ENCODE data around the gene LBH.

Gene LBH

GRCh38 chr2:30204281-30204680 is 27.1 kb upstream of the LBH start:
- no peaks in the 10 kb centered on the region for H3K9me3 ChIP-seq (ENCODE audit: control extremely low read depth in 1 of 5, control insufficient read depth in 4 of 5, insufficient read depth in 2 of 5, low read depth in 1 of 5, low read length in 4 of 5)
- H3K36me3 ChIP-seq (ENCODE audit: control insufficient read depth in 4 of 4, insufficient read depth in 4 of 4, low read length in 3 of 4): no peaks in the 10 kb centered on the region
- WGBS (ENCODE audit: insufficient coverage): no CpG with 5 or more reads among the region's 4 CpGs
- CTCF ChIA-PET: interaction anchor here (1.1 to 8.5 kb wide), 5 partner anchors 10 to 505 kb away, joined by 3 to 196 read pairs (median 5); no protein-coding TSS in a partner anchor
- no peak overlapping the region for H3K27ac ChIP-seq (ENCODE audit: insufficient read depth in 1 of 2, low read depth in 1 of 2, low read length in 2 of 2, poor library complexity in 1 of 2, severe bottlenecking in 2 of 2)
- peaks cover 0 to 2% (median 0%) of the 10 kb centered on the region in 5 experiments for H3K27me3 ChIP-seq (replicated peaks in 2 of 5; ENCODE audit: control insufficient read depth in 4 of 5, insufficient read depth in 5 of 5, low read length in 4 of 5)
- H3K4me3 ChIP-seq (ENCODE audit: control insufficient read depth in 1 of 7, extremely low read depth in 1 of 7, insufficient read depth in 4 of 7, low read depth in 2 of 7, low read length in 6 of 7): no peak overlapping the region
- no peak for DNase-seq
- H3K4me1 ChIP-seq (ENCODE audit: control extremely low read depth in 1 of 4, control insufficient read depth in 4 of 4, insufficient read depth in 4 of 4, low read length in 3 of 4): peaks cover 0 to 9% (median 4%) of the 10 kb centered on the region in 4 experiments
- POLR2A ChIA-PET: no interaction called here

- POLR2A ChIA-PET: no interaction called here
Measured at GRCh38 chr2:30205456-30205855, 25.9 kb upstream of the LBH start.

GRCh38 chr2:30206461-30207430 is 24.6 kb upstream of the LBH start:
- POLR2A ChIA-PET: no interaction called here
- peak in 2 of 3 donors; percentile 44 to 46 for DNase-seq
- 59% methylated on average over 7 of the region's 9 CpGs for WGBS (ENCODE audit: insufficient coverage)
- no peaks in the 10 kb centered on the region for H3K9me3 ChIP-seq (ENCODE audit: control extremely low read depth in 1 of 5, control insufficient read depth in 4 of 5, insufficient read depth in 2 of 5, low read depth in 1 of 5, low read length in 4 of 5)
- no peak overlapping the region for H3K4me3 ChIP-seq (ENCODE audit: control insufficient read depth in 1 of 7, extremely low read depth in 1 of 7, insufficient read depth in 4 of 7, low read depth in 2 of 7, low read length in 6 of 7)
- CTCF ChIA-PET: interaction anchor here (0.7 to 8.5 kb wide), 15 partner anchors 12 to 969 kb away, joined by 3 to 196 read pairs (median 3); no protein-coding TSS in a partner anchor
- no peaks in the 10 kb centered on the region for H3K36me3 ChIP-seq (ENCODE audit: control insufficient read depth in 4 of 4, insufficient read depth in 4 of 4, low read length in 3 of 4)
- H3K27ac ChIP-seq (ENCODE audit: insufficient read depth in 1 of 2, low read depth in 1 of 2, low read length in 2 of 2, poor library complexity in 1 of 2, severe bottlenecking in 2 of 2): no peak overlapping the region
- H3K4me1 ChIP-seq (ENCODE audit: control extremely low read depth in 1 of 4, control insufficient read depth in 4 of 4, insufficient read depth in 4 of 4, low read length in 3 of 4): peaks cover 0 to 8% (median 4%) of the 10 kb centered on the region in 4 experiments
- peaks cover 0 to 2% (median 0%) of the 10 kb centered on the region in 5 experiments for H3K27me3 ChIP-seq (replicated peaks in 2 of 5; ENCODE audit: control insufficient read depth in 4 of 5, insufficient read depth in 5 of 5, low read length in 4 of 5)

More at GRCh38 chr2:30205456-30205855, 25.9 kb upstream of the LBH start:
- Histone ChIP-seq H3K9me3 (ENCODE audit: control extremely low read depth in 1 of 5, control insufficient read depth in 4 of 5, insufficient read depth in 2 of 5, low read depth in 1 of 5, low read length in 4 of 5) (no peaks in the 10 kb centered on the region), H3K27ac (ENCODE audit: insufficient read depth in 1 of 2, low read depth in 1 of 2, low read length in 2 of 2, poor library complexity in 1 of 2, severe bottlenecking in 2 of 2) (no peak overlapping the region), H3K4me1 (ENCODE audit: control extremely low read depth in 1 of 4, control insufficient read depth in 4 of 4, insufficient read depth in 4 of 4, low read length in 3 of 4) (peaks cover 0 to 9% (median 4%) of the 10 kb centered on the region in 4 experiments), H3K36me3 (ENCODE audit: control insufficient read depth in 4 of 4, insufficient read depth in 4 of 4, low read length in 3 of 4) (no peaks in the 10 kb centered on the region), H3K27me3 (replicated peaks in 2 of 5; ENCODE audit: control insufficient read depth in 4 of 5, insufficient read depth in 5 of 5, low read length in 4 of 5) (peaks cover 0 to 2% (median 0%) of the 10 kb centered on the region in 5 experiments), H3K4me3 (ENCODE audit: control insufficient read depth in 1 of 7, extremely low read depth in 1 of 7, insufficient read depth in 4 of 7, low read depth in 2 of 7, low read length in 6 of 7) (no peak overlapping the region)
- no peak for DNase-seq
- CTCF ChIA-PET: interaction anchor here (6.9 to 8.5 kb wide), 2 partner anchors 18 to 504 kb away, joined by 42 to 196 read pairs; no protein-coding TSS in a partner anchor
- WGBS (ENCODE audit: insufficient coverage): no CpG with 5 or more reads among the region's 1 CpG

GRCh38 chr2:30208453-30208852 is 22.9 kb upstream of the LBH start:
- Histone ChIP-seq H3K27ac (ENCODE audit: insufficient read depth in 1 of 2, low read depth in 1 of 2, low read length in 2 of 2, poor library complexity in 1 of 2, severe bottlenecking in 2 of 2) (no peak overlapping the region), H3K27me3 (replicated peaks in 2 of 5; ENCODE audit: control insufficient read depth in 4 of 5, insufficient read depth in 5 of 5, low read length in 4 of 5) (peaks cover 0 to 2% (median 0%) of the 10 kb centered on the region in 5 experiments), H3K4me1 (ENCODE audit: control extremely low read depth in 1 of 4, control insufficient read depth in 4 of 4, insufficient read depth in 4 of 4, low read length in 3 of 4) (peaks cover 0 to 3% (median 1%) of the 10 kb centered on the region in 4 experiments), H3K36me3 (ENCODE audit: control insufficient read depth in 4 of 4, insufficient read depth in 4 of 4, low read length in 3 of 4) (no peaks in the 10 kb centered on the region), H3K9me3 (ENCODE audit: control extremely low read depth in 1 of 5, control insufficient read depth in 4 of 5, insufficient read depth in 2 of 5, low read depth in 1 of 5, low read length in 4 of 5) (no peaks in the 10 kb centered on the region), H3K4me3 (ENCODE audit: control insufficient read depth in 1 of 7, extremely low read depth in 1 of 7, insufficient read depth in 4 of 7, low read depth in 2 of 7, low read length in 6 of 7) (no peak overlapping the region)
- WGBS (ENCODE audit: insufficient coverage): 0% methylated on average over 1 of the region's 2 CpGs
- ChIA-PET CTCF (interaction anchor here (0.5 to 8.5 kb wide), 24 partner anchors 9 to 1127 kb away, joined by 3 to 196 read pairs (median 5); no protein-coding TSS in a partner anchor), POLR2A (no interaction called here)
- DNase-seq: peak; percentile 45 to 66 (median 57)

- no peak overlapping the region for H3K4me3 ChIP-seq (ENCODE audit: control insufficient read depth in 1 of 7, extremely low read depth in 1 of 7, insufficient read depth in 4 of 7, low read depth in 2 of 7, low read length in 6 of 7)
- peaks cover 0 to 3% (median 1%) of the 10 kb centered on the region in 4 experiments for H3K4me1 ChIP-seq (ENCODE audit: control extremely low read depth in 1 of 4, control insufficient read depth in 4 of 4, insufficient read depth in 4 of 4, low read length in 3 of 4)
- H3K27ac ChIP-seq (ENCODE audit: insufficient read depth in 1 of 2, low read depth in 1 of 2, low read length in 2 of 2, poor library complexity in 1 of 2, severe bottlenecking in 2 of 2): no peak overlapping the region
- no peaks in the 10 kb centered on the region for H3K9me3 ChIP-seq (ENCODE audit: control extremely low read depth in 1 of 5, control insufficient read depth in 4 of 5, insufficient read depth in 2 of 5, low read depth in 1 of 5, low read length in 4 of 5)
- no peak for DNase-seq
- ChIA-PET CTCF (interaction anchor here (0.7 to 8.5 kb wide), 20 partner anchors 8 to 656 kb away, joined by 3 to 196 read pairs (median 5); no protein-coding TSS in a partner anchor), POLR2A (no interaction called here)
- WGBS (ENCODE audit: insufficient coverage): no CpG with 5 or more reads among the region's 2 CpGs
- H3K36me3 ChIP-seq (ENCODE audit: control insufficient read depth in 4 of 4, insufficient read depth in 4 of 4, low read length in 3 of 4): no peaks in the 10 kb centered on the region
- H3K27me3 ChIP-seq (replicated peaks in 2 of 5; ENCODE audit: control insufficient read depth in 4 of 5, insufficient read depth in 5 of 5, low read length in 4 of 5): peaks cover 0 to 2% (median 0%) of the 10 kb centered on the region in 5 experiments
Measured at GRCh38 chr2:30209227-30209626, 22.1 kb upstream of the LBH start.

- ChIA-PET CTCF (interaction anchor here (1.1 to 2.1 kb wide), 5 partner anchors 10 to 498 kb away, joined by 3 to 9 read pairs (median 3); no protein-coding TSS in a partner anchor), POLR2A (no interaction called here)
- whole genome bisulfite sequencing (ENCODE audit: insufficient coverage): 89% methylated on average over 8 of the region's 11 CpGs
- Histone ChIP-seq H3K4me3 (ENCODE audit: control insufficient read depth in 1 of 7, extremely low read depth in 1 of 7, insufficient read depth in 4 of 7, low read depth in 2 of 7, low read length in 6 of 7) (no peak overlapping the region), H3K9me3 (ENCODE audit: control extremely low read depth in 1 of 5, control insufficient read depth in 4 of 5, insufficient read depth in 2 of 5, low read depth in 1 of 5, low read length in 4 of 5) (no peaks in the 10 kb centered on the region), H3K4me1 (ENCODE audit: control extremely low read depth in 1 of 4, control insufficient read depth in 4 of 4, insufficient read depth in 4 of 4, low read length in 3 of 4) (peaks cover 0 to 9% (median 0%) of the 10 kb centered on the region in 4 experiments), H3K27ac (ENCODE audit: insufficient read depth in 1 of 2, low read depth in 1 of 2, low read length in 2 of 2, poor library complexity in 1 of 2, severe bottlenecking in 2 of 2) (no peak overlapping the region), H3K27me3 (replicated peaks in 2 of 5; ENCODE audit: control insufficient read depth in 4 of 5, insufficient read depth in 5 of 5, low read length in 4 of 5) (no peaks in the 10 kb centered on the region), H3K36me3 (ENCODE audit: control insufficient read depth in 4 of 4, insufficient read depth in 4 of 4, low read length in 3 of 4) (no peaks in the 10 kb centered on the region)
- no peak for DNase-seq
Measured at GRCh38 chr2:30213326-30213725, 18.0 kb upstream of the LBH start.
